GM18502 (cell line): Measurements from ENCODE around the gene EML1.

Experiments used
- ATAC-seq: cut with Tn5 transposase; IDR thresholded peaks from one replicate; pipeline ENCODE4 v1.9.1; 2021; ENCODE audit warnings: mild to moderate bottlenecking; ENCODE audit not compliant: unreplicated experiment, poor library complexity

The EML1 gene

GRCh38 chr14:99850709-99851108 lies 57.5 kb downstream of the EML1 start:
- no peak for ATAC-seq

DNA sequence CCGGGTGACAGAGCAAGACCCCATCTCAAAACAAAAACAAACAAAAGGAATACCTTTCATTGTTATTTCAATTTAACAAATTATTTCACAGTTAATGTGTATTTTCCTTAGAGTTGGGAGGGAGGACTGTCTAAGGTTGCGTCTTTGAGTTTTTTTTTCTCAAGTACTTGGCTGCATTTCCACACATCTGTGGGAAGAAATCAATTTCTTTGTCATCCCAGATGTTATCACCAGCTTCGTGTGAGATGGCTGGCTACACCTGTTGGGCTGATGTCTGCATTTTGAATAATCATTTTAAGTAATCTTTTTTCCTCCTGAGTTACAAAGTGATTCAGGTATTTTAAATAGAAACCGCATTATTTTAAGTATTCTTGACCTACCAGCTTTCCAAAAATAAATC lies 59.4 kb downstream of the EML1 start:
- ATAC-seq, result no peak

DNA sequence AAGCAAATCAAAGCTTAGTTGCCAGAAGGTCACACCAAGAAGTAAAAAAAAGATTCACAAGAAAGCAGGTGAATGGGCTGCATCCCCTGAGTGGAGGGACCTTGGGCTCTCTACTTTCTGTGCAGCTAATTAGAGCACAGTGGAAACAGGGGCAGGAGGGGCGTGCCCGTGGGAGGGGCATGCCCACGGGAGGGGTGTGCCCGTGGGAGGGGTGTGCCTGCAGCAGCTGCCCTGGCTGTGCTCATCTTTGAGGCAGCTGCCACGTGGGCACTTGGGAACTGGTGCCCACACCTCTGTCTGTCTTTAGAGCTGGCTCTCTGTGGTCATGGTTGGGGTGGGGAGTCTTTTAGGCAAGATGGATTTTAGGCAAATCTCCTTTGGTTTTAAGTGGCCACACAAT lies 60.0 kb downstream of the EML1 start:
- ATAC-seq, result no peak

DNA sequence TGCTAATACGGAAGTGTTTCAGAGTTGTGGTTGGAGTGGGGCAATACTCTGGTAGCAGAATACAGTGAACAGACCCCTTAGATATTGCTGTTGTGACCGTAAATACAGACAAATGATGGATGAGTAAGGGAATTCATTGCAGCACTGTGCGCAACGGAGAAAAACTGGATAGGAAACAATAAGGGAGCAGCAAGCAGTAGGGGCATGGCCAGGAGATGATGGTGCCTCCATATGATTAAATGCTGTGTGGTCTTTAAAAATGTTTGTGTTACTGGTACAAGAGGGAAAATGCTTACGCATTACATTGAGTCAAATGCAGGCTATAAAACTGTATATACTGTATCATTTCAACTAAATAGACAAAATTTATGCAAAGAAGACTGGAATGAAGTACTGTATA lies 61.6 kb downstream of the EML1 start:
- no peak for ATAC-seq

- ATAC-seq, result no peak
These were observed 62.1 kb downstream of the EML1 start for GRCh38 chr14:99855271-99855670.

DNA sequence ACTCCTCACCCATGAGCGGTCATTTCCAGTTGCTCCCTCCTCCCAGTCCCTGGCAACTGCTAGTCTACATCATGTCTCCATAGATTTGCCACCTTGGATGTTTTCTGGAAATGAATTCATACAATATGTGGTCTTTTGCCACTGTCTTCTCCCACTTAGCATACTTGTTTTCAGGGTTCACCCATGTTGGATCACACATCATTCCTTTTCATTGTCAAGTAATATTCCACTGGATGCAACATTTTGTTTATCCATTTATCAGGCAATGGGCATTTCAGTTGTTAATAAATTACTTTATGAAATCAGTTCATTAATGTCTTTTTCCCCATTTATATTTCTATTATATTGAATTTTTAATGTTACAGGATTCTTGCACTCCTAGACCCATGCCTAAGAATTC lies 64.3 kb downstream of the EML1 start:
- ATAC-seq, result no peak

DNA sequence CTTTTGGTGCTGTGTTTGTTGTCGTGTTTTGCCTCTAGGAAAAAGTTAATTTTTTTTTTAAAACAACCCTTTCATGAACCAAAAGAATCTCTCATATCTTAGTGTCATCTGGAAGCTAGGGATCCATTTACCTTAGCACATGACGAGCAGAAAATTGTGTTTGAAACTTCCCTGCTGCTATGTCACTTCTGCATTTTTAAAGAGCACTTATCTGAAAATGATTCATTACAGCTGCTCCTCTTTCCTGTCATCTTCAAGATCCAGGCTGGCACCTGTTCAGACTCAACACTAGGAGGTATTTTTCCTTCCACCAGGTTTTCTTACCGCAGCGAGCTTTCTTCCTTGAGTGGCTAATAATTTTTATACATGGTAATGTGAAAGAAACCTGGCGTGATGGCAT lies 67.0 kb downstream of the EML1 start:
- no peak for ATAC-seq

DNA sequence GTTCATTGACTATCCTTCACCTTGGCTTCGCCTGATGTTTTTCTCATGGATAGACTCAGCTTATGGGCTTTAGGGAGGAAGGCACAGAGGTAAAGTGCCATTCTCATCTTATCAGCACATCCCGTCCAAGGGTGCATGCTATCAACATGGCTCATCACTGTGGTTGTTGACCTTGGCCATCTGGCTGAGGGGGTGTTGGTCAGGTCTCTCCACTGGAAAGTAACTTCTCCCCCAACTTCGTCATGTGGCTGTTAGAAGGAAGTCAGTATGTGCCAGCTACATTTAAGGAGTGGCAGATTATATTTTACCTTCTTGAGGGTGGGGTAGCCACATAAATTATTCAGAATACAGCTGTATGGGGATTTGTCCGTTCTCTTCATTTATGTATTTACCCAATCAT lies 68.9 kb downstream of the EML1 start:
- no peak for ATAC-seq

DNA sequence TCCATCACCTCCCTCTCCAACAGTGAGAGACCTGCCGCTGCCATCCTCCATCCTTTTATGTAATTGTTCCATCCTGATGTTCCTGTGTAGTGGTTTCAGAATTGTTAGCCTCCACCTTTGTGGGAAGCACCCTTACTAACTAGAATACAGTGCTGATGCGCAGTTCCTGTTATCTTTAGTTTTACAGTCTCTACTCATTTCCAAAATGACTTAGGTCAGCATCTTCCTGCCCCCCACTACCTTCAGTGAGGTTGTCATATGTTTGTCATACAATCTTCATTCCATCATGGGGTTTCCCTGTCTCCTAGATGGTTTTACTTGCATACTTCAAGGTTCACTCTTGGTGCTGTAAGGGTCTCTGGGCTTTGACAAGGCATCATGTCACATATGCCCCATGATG lies 69.8 kb downstream of the EML1 start:
- ATAC-seq, result no peak

GRCh38 chr14:99865408-99865807 lies 72.2 kb downstream of the EML1 start:
- ATAC-seq, result no peak

DNA sequence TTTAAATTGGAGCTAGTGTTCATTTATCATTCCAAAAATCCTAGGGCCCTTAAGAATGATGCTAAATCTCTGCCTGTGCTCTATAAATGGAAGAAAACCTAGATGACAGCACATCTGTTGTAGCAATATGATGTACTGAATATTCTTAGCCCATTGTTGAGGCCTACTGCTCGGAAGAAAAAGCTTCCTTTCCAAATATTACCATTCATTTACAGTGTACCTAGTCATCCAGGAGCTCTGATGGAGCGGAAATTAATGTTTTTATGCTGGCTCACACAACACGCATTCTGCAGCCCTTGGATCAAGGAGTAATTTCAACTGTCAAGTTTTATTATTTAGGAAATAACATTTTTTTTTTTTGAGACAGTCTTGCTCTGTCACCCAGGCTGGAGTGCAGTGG lies 77.4 kb downstream of the EML1 start:
- no peak for ATAC-seq

GRCh38 chr14:99871771-99872170 lies 78.6 kb downstream of the EML1 start:
- no peak for ATAC-seq

- no peak for ATAC-seq
These were observed 79.7 kb downstream of the EML1 start for GRCh38 chr14:99872786-99873440.

DNA sequence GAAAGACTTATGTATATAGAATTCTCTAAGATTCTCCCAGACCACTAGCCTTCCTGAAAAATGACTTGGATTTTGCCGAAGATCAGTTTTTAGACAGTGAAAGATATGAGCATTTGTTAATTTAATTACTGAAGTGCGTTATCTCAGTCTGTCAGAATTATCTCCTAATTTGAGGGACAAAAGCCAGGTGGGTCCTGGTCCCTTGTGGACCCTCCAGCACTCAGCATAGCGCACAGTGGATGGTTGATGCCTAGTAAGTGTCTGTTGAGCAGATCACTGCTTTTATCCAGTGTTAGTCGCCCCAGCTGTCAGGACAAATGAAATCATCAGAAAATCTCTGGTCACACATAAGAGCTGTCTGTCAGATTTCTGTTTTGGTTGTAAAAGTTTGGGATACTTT lies 80.4 kb downstream of the EML1 start:
- no peak for ATAC-seq

- ATAC-seq, result no peak
These were observed 81.1 kb downstream of the EML1 start for GRCh38 chr14:99874306-99874705.

DNA sequence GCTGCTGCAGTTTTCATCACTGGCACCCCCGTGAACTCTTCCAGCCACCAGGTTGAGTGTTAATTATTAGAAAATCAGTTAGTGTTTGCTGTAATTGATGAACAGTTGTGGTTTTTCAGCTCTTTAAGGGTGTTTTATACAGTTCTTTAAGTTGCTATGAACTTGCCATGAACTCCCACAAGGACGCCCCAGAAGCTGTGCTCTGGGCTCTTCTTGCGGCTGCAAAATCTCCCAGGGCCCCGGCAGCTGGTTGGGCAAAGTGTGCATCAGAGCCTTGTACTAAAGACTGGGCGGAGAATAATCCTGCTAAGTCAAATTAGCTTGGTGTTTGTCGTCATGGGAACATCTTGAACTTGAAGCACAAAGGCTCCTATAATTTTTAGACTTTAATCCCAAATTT lies 82.2 kb downstream of the EML1 start:
- ATAC-seq, result no peak

DNA sequence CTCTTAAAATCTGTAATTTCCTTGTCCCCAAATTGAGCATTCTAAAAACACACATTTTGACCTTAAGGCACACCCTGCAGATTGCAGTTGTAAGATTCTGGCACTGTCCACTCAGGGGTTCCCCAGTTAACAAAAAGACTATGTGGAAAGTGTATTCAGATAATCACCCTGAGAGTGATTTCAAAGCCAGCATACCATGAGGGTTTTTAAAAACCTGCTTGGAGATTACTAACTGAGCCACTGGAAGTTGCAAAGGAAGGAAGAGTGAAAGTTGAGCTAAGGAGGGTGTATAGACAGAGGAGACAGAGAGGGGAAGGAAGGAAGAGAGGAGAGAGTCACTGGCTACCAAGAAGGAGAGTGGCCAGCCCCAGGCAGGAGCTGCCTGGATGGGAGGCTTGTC lies 82.6 kb downstream of the EML1 start:
- ATAC-seq, result no peak

DNA sequence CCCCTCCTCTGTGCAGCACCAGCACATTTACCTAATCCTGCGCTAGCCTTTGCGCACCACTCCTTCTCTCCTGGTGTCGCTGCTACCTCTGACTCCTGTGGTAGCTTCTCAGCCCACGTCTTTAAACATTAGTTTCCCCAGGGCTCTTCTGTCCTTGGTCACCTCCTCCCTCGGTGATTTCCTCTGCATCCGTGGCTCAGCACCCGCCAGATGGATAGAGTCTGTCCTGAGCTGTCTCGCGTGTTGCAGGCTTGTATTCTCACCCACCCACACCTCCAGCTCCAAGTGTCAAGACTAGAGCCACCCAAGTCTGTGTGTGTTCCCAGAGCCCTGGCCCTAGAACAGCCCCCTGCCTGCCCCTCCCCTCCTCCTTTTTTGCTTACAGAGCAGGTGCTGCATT lies 83.2 kb downstream of the EML1 start:
- no peak for ATAC-seq

DNA sequence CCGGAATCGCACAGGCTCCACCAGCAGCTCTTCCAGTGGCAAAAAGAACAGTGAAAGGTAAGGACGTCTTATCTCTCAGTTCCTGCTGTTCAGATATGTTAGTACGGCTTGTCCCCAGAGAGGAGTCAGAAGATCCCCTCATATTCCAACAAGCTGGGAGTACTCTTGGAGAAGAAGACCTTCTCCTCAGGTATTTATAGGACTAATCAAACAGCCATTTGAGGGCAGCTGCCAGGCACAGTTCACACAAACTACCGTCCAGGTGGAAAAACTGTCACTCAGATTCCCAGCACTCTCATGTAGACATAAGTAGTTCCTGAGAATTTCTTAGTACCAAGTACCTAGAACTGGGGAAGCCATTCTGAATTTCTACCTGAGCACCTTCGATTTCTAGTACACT lies 85.3 kb downstream of the EML1 start:
- ATAC-seq, result no peak

DNA sequence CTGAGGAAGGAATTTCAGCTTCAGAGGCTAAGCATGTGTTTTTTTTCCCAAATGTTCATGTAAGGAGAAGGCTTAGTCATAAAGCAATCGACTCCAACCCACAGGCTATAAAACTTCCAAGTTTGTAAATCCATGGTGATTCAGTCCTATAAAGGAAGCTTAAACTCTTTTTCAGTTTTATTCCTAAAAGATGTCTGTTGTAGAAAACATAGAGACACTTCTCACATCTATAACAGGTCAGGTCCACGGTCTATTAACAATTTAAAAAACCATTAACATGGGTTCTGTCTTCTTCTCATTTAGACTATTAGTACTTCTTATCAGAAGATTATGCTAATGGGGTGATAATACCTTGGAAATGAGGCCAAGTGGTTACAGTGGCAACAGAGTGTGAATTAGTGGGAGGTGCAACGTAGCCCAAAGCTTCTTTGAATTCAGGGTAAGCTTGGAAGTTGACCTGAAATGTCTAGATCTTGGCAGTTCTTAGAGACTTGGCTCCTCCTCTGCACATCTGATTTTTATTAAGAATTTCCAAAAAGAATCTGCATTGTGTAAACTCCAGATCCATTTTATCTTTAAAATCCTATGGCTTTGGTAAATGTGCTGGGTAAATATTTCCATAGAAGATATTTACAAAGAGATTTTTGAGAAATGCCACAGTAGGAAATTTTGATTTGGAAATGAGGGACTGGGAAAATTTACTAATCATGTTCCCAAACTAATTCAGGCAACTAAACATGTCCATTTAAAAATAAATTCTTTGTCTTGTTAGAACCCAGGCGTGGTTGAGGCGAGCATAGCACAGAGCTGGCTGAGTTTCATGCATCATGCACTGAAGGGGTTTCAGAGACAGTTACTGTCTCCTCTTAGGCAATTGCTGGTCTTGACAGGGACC lies 86.4 kb downstream of the EML1 start:
- ATAC-seq, result no peak

GRCh38 chr14:99880651-99881420 lies 87.6 kb downstream of the EML1 start:
- no peak for ATAC-seq
